MM.1S (cell line): Measurements from ENCODE around the gene ANXA11.
"Not testable (repeated sequence)": the region's sequence is repeated elsewhere in the genome, so short reads cannot be mapped to it uniquely, and the experiment has no call there.

Experiments used
- DNase-seq: peaks from one replicate; pipeline ENCODE4 v3.0.0-alpha.2; 2015
- H2AFZ ChIP-seq: fragments of 300-600 bp; sonication (generic); 2 replicates; pipeline ENCODE4 v1.6.0; 2016; ENCODE audit warnings: antibody characterized with exemption, low read length
- H3F3A ChIP-seq: fragments of 300-600 bp; sonication (generic); 2 replicates; pipeline ENCODE4 v1.6.1; 2016; ENCODE audit warnings: mild to moderate bottlenecking, antibody characterized with exemption, low read length, moderate library complexity, mixed read lengths; ENCODE audit not compliant: insufficient read depth
- H3K27ac ChIP-seq: fragments of 300-600 bp; sonication (generic); 2 replicates; pipeline ENCODE4 v1.5.1; 2016; ENCODE audit warnings: mild to moderate bottlenecking, low read length
- H3K27me3 ChIP-seq: fragments of 300-600 bp; sonication (generic); replicated peaks from 2 replicates; pipeline ENCODE4 v1.6.0; 2016; ENCODE audit warnings: low read length; ENCODE audit not compliant: insufficient read depth
- H3K36me3 ChIP-seq: fragments of 300-600 bp; sonication (generic); replicated peaks from 2 replicates; pipeline ENCODE4 v1.6.1; 2016; ENCODE audit warnings: mild to moderate bottlenecking, low read length, mixed read lengths; ENCODE audit not compliant: insufficient read depth
- H3K4me1 ChIP-seq: fragments of 300-600 bp; sonication (generic); 2 replicates; pipeline ENCODE4 v1.6.1; 2016; ENCODE audit warnings: low read length, mixed read lengths
- H3K4me2 ChIP-seq: fragments of 300-600 bp; sonication (generic); 2 replicates; pipeline ENCODE4 v1.6.0; 2016; ENCODE audit warnings: low read depth, low read length
- H3K4me3 ChIP-seq: fragments of 300-600 bp; sonication (generic); 2 replicates; pipeline ENCODE4 v1.5.1; 2016; ENCODE audit warnings: low read length, mixed read lengths
- H3K79me2 ChIP-seq: fragments of 300-600 bp; sonication (generic); 2 replicates; pipeline ENCODE4 v1.6.1; 2016; ENCODE audit warnings: mixed run types, low read length, mixed read lengths
- H3K9ac ChIP-seq: fragments of 300-600 bp; sonication (generic); 2 replicates; pipeline ENCODE4 v1.6.1; 2016; ENCODE audit warnings: low read length, mixed read lengths
- H3K9me2 ChIP-seq: fragments of 300-600 bp; sonication (generic); replicated peaks from 2 replicates; pipeline ENCODE4 v1.6.1; 2016; ENCODE audit warnings: mild to moderate bottlenecking, low read length, mixed read lengths; ENCODE audit not compliant: insufficient read depth
- H3K9me3 ChIP-seq: fragments of 300-600 bp; sonication (generic); replicated peaks from 2 replicates; pipeline ENCODE4 v1.6.1; 2016; ENCODE audit warnings: mild to moderate bottlenecking, low read length, mixed read lengths; ENCODE audit not compliant: insufficient read depth
- H4K20me1 ChIP-seq: fragments of 300-600 bp; sonication (generic); 2 replicates; pipeline ENCODE4 v1.6.1; 2016; ENCODE audit warnings: mild to moderate bottlenecking, low read length, moderate library complexity, mixed read lengths; ENCODE audit not compliant: insufficient read depth

Gene ANXA11

DNA sequence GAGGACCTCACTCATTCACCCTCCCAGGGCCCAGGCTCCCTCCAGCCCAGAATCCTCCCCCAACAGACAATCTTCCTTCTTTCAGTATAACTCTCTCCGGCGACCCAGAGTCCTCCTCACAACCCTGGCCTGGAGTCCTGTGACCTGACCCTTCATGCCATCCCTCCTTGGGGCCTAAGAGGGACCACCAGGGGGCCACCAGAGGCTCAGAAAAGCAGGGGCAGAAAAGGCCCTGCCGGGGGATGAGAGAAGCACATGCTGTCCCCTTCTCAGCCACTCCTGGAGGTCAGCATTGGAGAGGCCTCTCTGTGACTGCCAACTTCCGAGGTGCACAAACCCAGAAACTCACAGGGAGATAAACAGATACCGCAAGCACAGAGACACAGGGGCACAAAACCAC is 31.1 kb upstream of the ANXA11 start:
- H3K36me3 ChIP-seq, H3K4me1 ChIP-seq: not testable (repeated sequence)

DNA sequence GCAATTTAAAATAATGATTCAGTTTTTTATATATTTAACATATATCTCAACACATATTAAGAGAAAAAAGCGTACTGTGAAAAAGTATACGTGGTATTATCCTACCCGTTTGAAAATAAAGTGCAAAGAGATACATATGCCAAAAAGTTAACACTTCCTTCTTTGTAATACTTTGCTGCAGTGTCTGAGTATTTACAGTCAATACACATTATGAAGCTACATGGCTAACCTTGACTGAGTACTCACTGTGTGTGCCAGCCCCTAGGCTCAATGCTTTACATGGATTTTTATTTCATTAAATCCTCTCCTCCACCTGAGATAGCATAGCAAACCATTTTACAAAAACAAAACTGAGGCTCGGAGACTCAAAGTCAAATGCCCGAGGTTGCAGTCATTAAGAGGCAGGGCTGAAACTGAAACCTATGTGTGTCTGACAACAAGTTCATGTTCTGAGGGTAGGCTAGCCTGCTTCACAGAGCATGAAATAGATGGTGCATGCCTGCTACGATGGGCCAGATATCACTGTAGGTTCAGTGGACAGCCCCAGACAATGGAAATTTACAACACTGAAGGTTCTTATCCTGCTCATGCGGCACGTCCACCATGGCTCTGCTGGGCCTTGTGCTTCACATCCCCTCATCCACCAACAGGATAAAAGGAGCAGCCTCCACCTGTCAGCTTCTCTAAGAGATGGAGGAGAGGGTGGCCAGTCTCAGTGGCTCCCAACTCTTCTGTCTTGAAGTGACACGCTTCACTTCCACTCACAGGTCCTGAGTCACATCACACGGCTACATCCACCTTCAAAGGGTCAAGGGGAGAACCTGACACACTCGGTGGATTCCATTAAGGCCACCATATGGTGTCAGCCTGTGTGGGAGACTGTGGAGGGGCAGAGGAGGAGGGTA is 29.2 kb upstream of the ANXA11 start:
- H3K9ac ChIP-seq, result peak overlapping the region; percentile 41; the same call in 1 of the 2 replicates
- H3K4me3 ChIP-seq, result peak overlapping the region; percentile 42; the same call in 1 of the 2 replicates
- peak overlapping the region; percentile 63; the same call in 1 of the 2 replicates for H3K27ac ChIP-seq
- not testable (repeated sequence) for H4K20me1 ChIP-seq, H3K9me3 ChIP-seq, H3K79me2 ChIP-seq, H3K36me3 ChIP-seq, H3K9me2 ChIP-seq, H3K27me3 ChIP-seq, H3K4me1 ChIP-seq, H3F3A ChIP-seq
- H3K4me2 ChIP-seq, result peak overlapping the region; percentile 76
- DNase-seq, result peak; percentile 70
- H2AFZ ChIP-seq, result peak overlapping the region; percentile 92

More for the DNA sequence above, 31.1 kb upstream of the ANXA11 start:
- H3K9me3 ChIP-seq, H2AFZ ChIP-seq, H3K27me3 ChIP-seq, H3K9ac ChIP-seq, H3K4me2 ChIP-seq, H3K27ac ChIP-seq, H3K9me2 ChIP-seq, H3K4me3 ChIP-seq, H4K20me1 ChIP-seq, H3K79me2 ChIP-seq, DNase-seq, H3F3A ChIP-seq: not testable (repeated sequence)

DNA sequence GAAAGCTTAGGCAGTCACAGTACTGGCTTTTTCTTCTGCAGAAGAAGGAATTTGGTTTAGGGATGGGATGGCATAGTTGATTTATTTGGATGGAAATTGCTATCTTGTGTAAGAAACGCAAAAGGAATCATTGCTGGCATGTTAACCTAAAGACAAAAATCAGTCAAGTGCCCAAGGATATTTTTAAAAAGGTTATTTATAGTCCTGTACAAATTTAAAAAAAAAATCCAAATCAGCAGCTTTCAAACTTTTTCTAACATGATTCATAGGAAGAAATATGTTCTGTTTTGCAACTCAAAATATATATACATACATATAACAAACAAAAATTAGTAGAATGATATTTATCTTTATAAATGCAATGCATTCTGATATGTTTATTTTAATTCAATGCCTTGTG is 28.5 kb upstream of the ANXA11 start:
- not testable (repeated sequence) for H3K79me2 ChIP-seq
- H3K27ac ChIP-seq, result peak overlapping the region; percentile 25; the same call in 1 of the 2 replicates
- H3K4me3 ChIP-seq, result peak overlapping the region; percentile 25; the same call in 1 of the 2 replicates

DNA sequence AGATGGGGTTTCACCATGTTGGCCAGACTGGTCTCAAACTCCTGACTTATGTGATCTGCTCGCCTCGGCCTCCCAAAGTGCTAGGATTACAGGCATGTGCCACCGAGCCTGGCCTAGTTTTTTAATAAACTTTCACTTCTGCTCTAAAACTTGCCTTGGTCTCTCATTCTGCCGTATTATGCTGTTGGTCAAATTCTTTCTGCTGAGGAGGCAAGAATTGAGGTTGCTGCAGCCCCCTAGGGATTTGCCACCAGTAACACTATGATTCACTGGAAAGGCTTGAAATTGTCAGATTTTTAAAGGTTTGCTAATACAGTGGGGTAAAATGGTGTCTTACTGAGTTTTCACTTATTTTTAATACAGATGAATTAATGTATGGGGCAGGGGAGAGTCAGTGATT is 21.4 kb upstream of the ANXA11 start:
- H2AFZ ChIP-seq, H4K20me1 ChIP-seq, H3K4me2 ChIP-seq, H3K9ac ChIP-seq, H3F3A ChIP-seq, H3K4me3 ChIP-seq, H3K36me3 ChIP-seq, H3K4me1 ChIP-seq, H3K9me3 ChIP-seq, DNase-seq, H3K27ac ChIP-seq, H3K27me3 ChIP-seq, H3K9me2 ChIP-seq, H3K79me2 ChIP-seq: not testable (repeated sequence)

More for the DNA sequence above, 28.5 kb upstream of the ANXA11 start:
- H2AFZ ChIP-seq, H3F3A ChIP-seq, H3K9me3 ChIP-seq, H3K27me3 ChIP-seq, DNase-seq, H3K9ac ChIP-seq, H3K9me2 ChIP-seq, H3K36me3 ChIP-seq, H4K20me1 ChIP-seq, H3K4me1 ChIP-seq: not testable (repeated sequence)
- H3K4me2 ChIP-seq, result peak overlapping the region; percentile 76

DNA sequence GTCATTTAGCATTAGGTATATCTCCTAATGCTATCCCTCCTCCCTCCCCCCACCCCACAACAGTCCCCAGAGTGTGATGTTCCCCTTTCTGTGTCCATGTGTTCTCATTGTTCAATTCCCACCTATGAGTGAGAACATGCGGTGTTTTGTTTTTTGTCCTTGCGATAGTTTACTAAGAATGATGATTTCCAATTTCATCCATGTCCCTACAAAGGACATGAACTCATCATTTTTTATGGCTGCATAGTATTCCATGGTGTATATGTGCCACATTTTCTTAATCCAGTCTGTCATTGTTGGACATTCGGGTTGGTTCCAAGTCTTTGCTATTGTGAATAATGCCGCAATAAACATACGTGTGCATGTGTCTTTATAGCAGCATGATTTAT is 17.7 kb upstream of the ANXA11 start:
- not testable (repeated sequence) for H2AFZ ChIP-seq, H3K27me3 ChIP-seq, H3K4me2 ChIP-seq, H3K9me2 ChIP-seq, H3K27ac ChIP-seq, DNase-seq, H4K20me1 ChIP-seq, H3K36me3 ChIP-seq, H3K9me3 ChIP-seq, H3K79me2 ChIP-seq, H3K9ac ChIP-seq, H3F3A ChIP-seq, H3K4me3 ChIP-seq, H3K4me1 ChIP-seq

DNA sequence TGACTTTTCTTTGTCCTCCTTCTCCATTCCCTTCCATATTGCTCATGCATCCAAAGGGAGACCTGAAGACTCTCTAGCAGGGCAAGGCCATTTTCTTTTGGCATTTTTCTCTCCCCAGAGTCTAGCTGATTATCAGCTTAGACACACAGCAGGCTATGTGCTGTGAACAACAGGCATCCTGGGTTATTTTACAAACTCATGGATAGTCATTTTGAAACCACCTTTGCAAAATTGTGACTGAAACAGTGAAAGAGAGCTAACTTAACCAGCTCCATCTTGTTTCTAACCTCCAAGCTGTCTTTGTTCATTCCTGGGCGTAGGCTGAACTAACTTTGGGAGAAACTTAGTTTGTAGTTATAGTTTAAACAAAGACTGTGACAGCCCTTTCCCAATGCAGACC is 13.5 kb upstream of the ANXA11 start:
- H3F3A ChIP-seq, H3K9me3 ChIP-seq, H3K4me1 ChIP-seq, H3K4me3 ChIP-seq, H2AFZ ChIP-seq, H3K27me3 ChIP-seq, DNase-seq, H4K20me1 ChIP-seq, H3K36me3 ChIP-seq, H3K27ac ChIP-seq, H3K9me2 ChIP-seq, H3K9ac ChIP-seq, H3K79me2 ChIP-seq, H3K4me2 ChIP-seq: not testable (repeated sequence)

DNA sequence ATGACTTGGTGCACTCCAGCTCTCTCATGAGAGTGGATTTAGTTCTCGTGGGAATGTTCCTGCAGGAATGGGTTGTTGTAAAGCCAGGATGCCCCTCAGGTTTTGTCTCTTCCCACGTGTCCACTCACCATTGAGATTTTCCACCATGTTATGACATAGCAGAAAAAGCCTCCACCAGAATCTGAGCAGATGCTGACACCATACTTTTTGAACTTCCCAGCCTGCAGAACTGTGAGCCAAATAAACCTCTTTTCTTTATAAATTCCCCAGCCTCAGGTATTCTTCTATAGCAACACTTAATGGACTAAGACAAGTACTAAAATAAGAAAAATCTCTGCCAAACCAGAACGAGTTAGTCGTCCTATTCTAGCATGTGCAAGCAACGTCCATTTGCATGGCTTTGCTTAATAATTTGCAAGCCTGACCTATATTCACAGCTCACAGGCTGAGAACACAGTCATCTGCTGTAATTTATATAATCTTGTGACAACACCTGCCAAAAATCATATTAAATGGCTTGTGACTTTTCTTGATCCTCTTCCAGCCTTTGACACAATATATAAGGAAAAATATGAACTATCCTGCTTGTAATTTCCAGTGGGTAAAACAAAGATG is 9.1 kb upstream of the ANXA11 start:
- H3K27ac ChIP-seq, H3F3A ChIP-seq, H3K4me3 ChIP-seq, H3K27me3 ChIP-seq, H3K36me3 ChIP-seq, H3K4me2 ChIP-seq, H3K9ac ChIP-seq, H3K4me1 ChIP-seq, H3K9me2 ChIP-seq, H4K20me1 ChIP-seq, DNase-seq, H2AFZ ChIP-seq, H3K79me2 ChIP-seq, H3K9me3 ChIP-seq: not testable (repeated sequence)
